Kidney (tissue), 14 donors: ENCODE results near the gene COL6A2. TPM values are rescaled to one million over a fixed set of nuclear protein-coding genes. Genes with fewer than 3 reads are reported as not detected.

Source experiments
- DNase-seq, 5 donors: peaks; one replicate each; pipeline ENCODE4 v3.0.0-alpha.2; 2013 to 2020
- FAIRE-seq: peaks from 2 replicates; lab custom pipeline; 2012; peaks lifted over from hg19 to GRCh38; lab: Jason Lieb, UNC
- H3K27ac ChIP-seq, 2 donors: one replicate each; pipeline ENCODE4 v1.7.0; 2013; ENCODE audit warnings: low read depth in 2 of 2, low read length in 2 of 2, inconsistent platforms in 1 of 2
- H3K27me3 ChIP-seq: one replicate; pipeline ENCODE4 v1.7.1; 2013; ENCODE audit warnings: low read length, inconsistent platforms; ENCODE audit not compliant: control insufficient read depth, insufficient read depth
- H3K36me3 ChIP-seq, 3 donors: one replicate each; pipeline versions ENCODE4 v1.7.0 to v1.7.1; 2013; ENCODE audit warnings: low read length in 3 of 3, control low read depth in 1 of 3, inconsistent platforms in 1 of 3; ENCODE audit not compliant: insufficient read depth in 3 of 3, control insufficient read depth in 2 of 3
- H3K4me1 ChIP-seq, 3 donors: one replicate each; pipeline versions ENCODE4 v1.7.0 to v1.7.1; 2013; ENCODE audit warnings: low read length in 3 of 3, inconsistent platforms in 1 of 3, low read depth in 1 of 3; ENCODE audit not compliant: control insufficient read depth in 2 of 3, insufficient read depth in 2 of 3
- H3K4me3 ChIP-seq, 3 donors: one replicate each; pipeline versions ENCODE4 v1.7.0 to v1.8.1; 2013; ENCODE audit warnings: low read length in 3 of 3, control low read depth in 1 of 3, inconsistent platforms in 1 of 3
- H3K9ac ChIP-seq, 3 donors: one replicate each; pipeline versions ENCODE4 v1.7.0 to v1.7.1; 2013; ENCODE audit warnings: low read length in 3 of 3, control low read depth in 1 of 3, inconsistent platforms in 1 of 3
- H3K9me3 ChIP-seq, 3 donors: one replicate each; pipeline versions ENCODE4 v1.7.0 to v1.7.1; 2013; ENCODE audit warnings: low read length in 3 of 3, control low read depth in 1 of 3, inconsistent platforms in 1 of 3; ENCODE audit not compliant: control insufficient read depth in 2 of 3, insufficient read depth in 1 of 3
- CTCF ChIP-seq: IDR thresholded peaks from 3 replicates; pipeline ENCODE4 v1.5.1; 2012; ENCODE audit warnings: mild to moderate bottlenecking, moderate library complexity, borderline replicate concordance; ENCODE audit not compliant: insufficient read depth; ENCODE audit errors: extremely low read depth
- intact Hi-C: fragments of 100-400 bp; cut with DNase I; formaldehyde crosslinking; loops from one replicate; pipeline ENCODE4 v1.11.1; 2022
- polyA plus RNA-seq: library from polyadenylated mRNA; stranded (reverse); fragments of 350-450 nt; fragmentation: Illumina TruSeq; extraction: RNeasy Lipid Tissue Mini Kit (QIAGEN cat#74804); gene quantifications from one replicate; pipeline ENCODE4 v1.2.3, GENCODE V29; 2014; ENCODE audit warnings: low read depth, low replicate concordance; ENCODE audit not compliant: insufficient read depth
- total RNA-seq: library from RNA; stranded (reverse); fragmentation: NEBNext Ultra II Directional; extraction: Animal tissue kit (Norgen Biotek cat#: 25700); gene quantifications from one replicate; pipeline ENCODE4 v1.2.1, GENCODE V29; 2021
- donor health status: control.
- donor health status: control.
- donor health status: control.
- donor health status: control.
- donor health status: control.
- donor health status: DM: yes; HTN: yes; CAD: no.
- donor health status: Normal renal cell carcinoma (clear cell type).

Gene COL6A2
- total and polyA plus RNA-seq, 2 donors from 2014 or later = 52.4 to 174 TPM

DNA sequence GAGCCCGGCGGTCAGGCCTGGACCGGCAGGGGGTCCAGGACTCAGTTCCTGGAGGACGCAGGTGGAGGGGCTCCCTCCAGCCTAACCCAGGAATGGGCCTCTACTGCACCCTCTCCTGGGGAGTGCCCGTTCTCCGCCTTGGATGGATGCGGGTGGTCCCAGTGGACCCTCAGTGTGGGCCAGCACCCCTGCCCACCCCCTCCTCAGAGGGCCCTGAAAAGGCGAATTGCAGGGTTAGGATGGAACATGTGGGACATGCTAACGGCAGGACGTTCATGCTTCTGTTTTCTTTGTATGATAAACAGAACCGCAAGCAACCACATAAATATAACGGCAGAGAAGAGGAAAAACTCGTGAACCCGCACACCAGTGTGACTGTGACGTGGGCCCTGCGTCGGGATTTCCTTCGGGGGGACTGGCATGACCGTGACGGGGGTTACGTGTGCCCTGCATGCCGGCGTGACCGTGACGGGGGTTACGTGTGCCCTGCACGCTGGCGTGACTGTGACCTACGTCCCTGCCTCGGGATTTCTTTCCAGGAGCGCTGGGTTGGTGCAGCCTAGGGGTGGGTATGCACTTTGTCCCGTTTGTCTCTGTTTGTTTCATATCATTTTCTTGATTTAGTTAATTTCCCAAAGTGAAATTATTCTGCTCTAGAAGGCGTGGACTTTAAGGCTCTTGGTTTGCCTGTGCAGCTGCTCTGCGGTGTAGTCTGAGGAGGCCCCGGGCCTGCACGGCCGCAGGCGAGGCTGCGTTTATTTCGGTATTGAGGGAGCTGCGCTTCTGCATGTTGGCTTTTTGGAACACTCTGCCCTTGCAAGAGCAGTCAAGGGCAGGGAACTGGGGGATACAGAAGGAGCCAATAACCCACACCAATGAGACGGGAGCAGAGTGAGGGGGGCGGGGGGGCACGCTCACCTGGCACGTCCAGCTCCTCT is 54.3 kb downstream of the COL6A2 start:
- DNase-seq = peak in 2 of 5 donors; percentile 8 to 70
- H3K27me3 ChIP-seq = no peaks in the 10 kb centered on the region
- no peak for TF ChIP-seq CTCF

GRCh38 chr21:46152927-46153246 is 55.0 kb downstream of the COL6A2 start:
- Histone ChIP-seq H3K4me1 (peaks cover 0 to 2% (median 0%) of the 10 kb centered on the region in 3 donors), H3K36me3 (no peaks in the 10 kb centered on the region), H3K4me3 (peak overlapping the region in 2 of 3 donors; percentile 45 to 70), H3K27me3 (no peaks in the 10 kb centered on the region), H3K9ac (no peak overlapping the region), H3K27ac (peak overlapping the region; percentile 14 to 23), H3K9me3 (no peaks in the 10 kb centered on the region)
- FAIRE-seq = no peak
- TF ChIP-seq CTCF = no peak
- intact Hi-C loops = no loop called here
- no peak for DNase-seq

More for the DNA sequence above, 54.3 kb downstream of the COL6A2 start:
- Histone ChIP-seq H3K4me3 (peak overlapping the region in 1 of 3 donors; percentile 70), H3K36me3 (peaks cover 0 to under 1% (median 0%) of the 10 kb centered on the region in 3 donors), H3K9me3 (no peaks in the 10 kb centered on the region), H3K4me1 (peaks cover 0 to 2% (median 0%) of the 10 kb centered on the region in 3 donors), H3K9ac (no peak overlapping the region), H3K27ac (peak overlapping the region; percentile 14 to 23)
- FAIRE-seq = no peak
- intact Hi-C loops = no loop called here

DNA sequence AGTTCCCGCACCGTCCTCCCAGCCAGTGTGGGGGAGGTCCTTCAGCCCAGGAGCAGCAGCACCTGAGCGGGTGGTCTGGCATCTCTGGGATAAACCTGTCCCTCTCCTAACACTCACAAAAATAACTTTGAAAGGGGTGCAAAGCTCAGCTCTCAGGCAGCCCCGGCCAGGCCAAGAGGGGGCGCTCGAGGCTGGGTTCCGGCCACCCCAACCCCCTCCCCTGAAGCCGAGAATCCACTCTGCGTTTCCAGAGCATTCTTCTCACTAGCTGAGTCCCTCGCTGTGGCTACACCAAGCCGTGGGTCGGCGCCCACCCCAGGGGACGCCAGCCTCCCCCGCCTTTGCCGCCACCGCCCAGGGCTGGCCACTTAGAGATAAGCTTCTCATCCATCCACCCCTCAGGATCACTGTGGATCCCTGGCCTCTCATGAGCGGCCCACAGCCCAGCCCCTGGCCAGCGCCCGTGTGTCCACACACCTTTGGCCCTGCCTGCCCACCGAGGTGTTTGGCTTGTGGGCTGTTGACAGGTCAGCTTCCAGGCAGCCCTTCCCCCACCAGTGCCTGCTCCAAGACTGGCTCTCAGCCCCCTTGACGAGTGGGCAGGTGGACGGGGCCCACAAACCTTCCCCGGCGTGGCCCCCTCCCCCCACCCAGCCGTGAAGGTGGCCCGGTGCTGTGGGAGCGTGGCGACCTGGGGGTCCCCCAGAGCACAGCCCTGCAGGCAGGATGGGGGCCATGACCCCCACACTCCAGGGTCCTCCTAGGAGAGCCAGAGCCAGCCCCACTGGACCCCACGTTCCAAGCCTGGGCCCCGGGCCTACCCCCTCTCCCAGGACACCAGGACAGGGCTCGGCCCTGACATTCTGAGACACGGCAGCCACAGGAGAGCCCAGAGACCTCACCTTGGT is 55.6 kb downstream of the COL6A2 start:
- peak overlapping the region in 2 of 3 donors; percentile 45 to 70 for H3K4me3 ChIP-seq
- DNase-seq (peak; percentile 71 to 84 (median 76)), FAIRE-seq (no peak)
- TF ChIP-seq CTCF = peak; percentile 48
- intact Hi-C loops = no loop called here
- peaks cover 0 to 2% (median 0%) of the 10 kb centered on the region in 3 donors for H3K4me1 ChIP-seq
- no peaks in the 10 kb centered on the region for H3K27me3 ChIP-seq
- H3K27ac ChIP-seq = peak overlapping the region; percentile 76 to 92
- peak overlapping the region in 2 of 3 donors; percentile 32 to 65 for H3K9ac ChIP-seq
- no peaks in the 10 kb centered on the region for H3K36me3 ChIP-seq
- H3K9me3 ChIP-seq = no peaks in the 10 kb centered on the region
